Neutrophil (primary cell): ENCODE data around the gene HSD3B7.
A peak's percentile ranks its signal among the peaks of the same experiment; 100 is the strongest.

Source experiments
- H3K27ac ChIP-seq: fragments of 200-600 bp; sonication (generic); 2 replicates; pipeline ENCODE4 v1.5.1; 2016; ENCODE audit warnings: mild to moderate bottlenecking, moderate library complexity
- H3K27me3 ChIP-seq: fragments of 200-600 bp; sonication (generic); 2 replicates; pipeline ENCODE4 v1.6.0; 2016; ENCODE audit warnings: mild to moderate bottlenecking
- H3K36me3 ChIP-seq: fragments of 200-600 bp; sonication (generic); 2 replicates; pipeline ENCODE4 v1.5.1; 2017
- H3K4me1 ChIP-seq, 2 experiments: fragments of 200-600 bp in 1 of 2; sonication (generic) in 1 of 2; 1 replicate in 1 of 2; 2 replicates in 1 of 2; pipeline versions ENCODE4 v1.5.1 to v1.6.1; 2013 to 2016; ENCODE audit warnings: low read depth in 1 of 2, low read length in 1 of 2, mild to moderate bottlenecking in 1 of 2, moderate library complexity in 1 of 2; ENCODE audit not compliant: control insufficient read depth in 1 of 2, insufficient read depth in 1 of 2
- H3K4me3 ChIP-seq, 2 experiments: fragments of 200-600 bp in 1 of 2; sonication (generic) in 1 of 2; 1 replicate in 1 of 2; 2 replicates in 1 of 2; pipeline ENCODE4 v1.5.1; 2013 to 2016; ENCODE audit warnings: low read depth in 1 of 2, low read length in 1 of 2, mild to moderate bottlenecking in 1 of 2, moderate library complexity in 1 of 2
- H3K9me3 ChIP-seq: fragments of 200-600 bp; sonication (generic); 2 replicates; pipeline ENCODE4 v1.5.1; 2016
- CTCF ChIP-seq: fragments of 200-600 bp; sonication (generic); IDR thresholded peaks from 2 replicates; pipeline ENCODE4 v1.5.1; 2016; ENCODE audit warnings: antibody characterized with exemption

HSD3B7 gene

GRCh38 chr16:30946671-30947540, 38.1 kb upstream of the HSD3B7 start:
- Histone ChIP-seq H3K27ac (peak overlapping the region; percentile 65), H3K4me1 (peaks cover 65 to 72% of the 10 kb centered on the region in 2 experiments), H3K36me3 (no peaks in the 10 kb centered on the region)

GRCh38 chr16:30947541-30947858, 37.5 kb upstream of the HSD3B7 start:
- H3K36me3 ChIP-seq: no peaks in the 10 kb centered on the region
- peaks cover 59 to 67% of the 10 kb centered on the region in 2 experiments for H3K4me1 ChIP-seq
- peak overlapping the region; percentile 6 for H3K27ac ChIP-seq
- TF ChIP-seq CTCF: no peak
- no peaks in the 10 kb centered on the region for H3K27me3 ChIP-seq
- no peaks in the 10 kb centered on the region for H3K9me3 ChIP-seq
- no peak overlapping the region for H3K4me3 ChIP-seq

More at GRCh38 chr16:30946671-30947540, 38.1 kb upstream of the HSD3B7 start:
- Histone ChIP-seq H3K9me3 (no peaks in the 10 kb centered on the region), H3K27me3 (no peaks in the 10 kb centered on the region), H3K4me3 (no peak overlapping the region)
- no peak for TF ChIP-seq CTCF

DNA sequence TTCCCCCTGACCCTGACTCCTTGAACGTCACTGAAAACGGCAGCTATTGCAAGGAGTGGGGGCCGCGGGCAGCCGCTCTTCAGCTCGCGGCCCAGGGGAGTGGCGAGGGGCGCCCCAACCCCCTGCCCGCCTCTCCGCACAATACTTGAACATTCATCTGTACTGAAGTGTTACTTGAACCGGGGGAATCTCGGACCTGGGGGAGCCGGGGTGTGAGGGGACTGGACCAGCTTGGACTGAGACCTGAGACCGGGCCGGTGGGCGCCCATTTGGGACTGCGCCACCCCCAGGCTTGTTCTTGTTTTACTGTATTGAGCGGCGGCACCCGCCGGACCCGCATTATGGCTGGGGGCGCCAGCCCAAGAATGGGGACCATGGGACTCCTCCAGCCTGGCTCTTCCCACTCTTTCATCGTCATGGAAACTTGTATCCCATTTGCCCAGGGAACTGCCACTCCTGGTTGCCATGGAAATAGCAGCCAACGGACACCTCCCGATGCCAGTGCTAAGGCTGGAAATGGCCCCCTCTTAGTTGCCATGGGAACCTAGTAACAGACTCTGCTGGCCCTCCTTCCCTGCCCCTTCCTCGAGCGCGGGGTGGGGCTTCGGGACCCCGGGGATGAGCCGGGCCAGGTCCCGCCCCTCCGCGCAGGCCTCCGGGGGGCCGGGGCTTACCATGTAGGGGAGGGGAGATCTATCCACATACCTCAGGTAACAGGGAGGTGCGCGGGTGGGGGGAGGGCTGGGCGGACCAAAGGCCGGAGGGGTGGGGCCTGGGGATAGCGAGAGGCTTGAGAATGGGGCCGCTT, 36.9 kb upstream of the HSD3B7 start:
- H3K4me3 ChIP-seq: peak overlapping the region; percentile 95 to 97
- peaks cover under 1% of the 10 kb centered on the region for H3K36me3 ChIP-seq
- no peaks in the 10 kb centered on the region for H3K9me3 ChIP-seq
- TF ChIP-seq CTCF: no peak
- H3K4me1 ChIP-seq: peaks cover 55 to 63% of the 10 kb centered on the region in 2 experiments
- H3K27ac ChIP-seq: peak overlapping the region; percentile 96
- H3K27me3 ChIP-seq: no peaks in the 10 kb centered on the region

GRCh38 chr16:30948667-30949649, 36.0 kb upstream of the HSD3B7 start, which contains the start of gene ORAI3:
Gene ORAI3 (plus strand): TSS chr16:30949068. CDS start chr16:30949290, 222 bp downstream.
- Histone ChIP-seq H3K27ac (peak within 1 kb of the TSS; percentile 96), H3K36me3 (peaks cover 10% of the 10 kb centered on the region), H3K27me3 (no peaks in the 10 kb centered on the region), H3K4me3 (peak within 1 kb of the TSS; percentile 95 to 97), H3K9me3 (no peaks in the 10 kb centered on the region), H3K4me1 (peaks cover 55 to 69% of the 10 kb centered on the region in 2 experiments)
- peak; percentile 25 for TF ChIP-seq CTCF
